ENCODE results near the gene SERP1.

Gene SERP1

DNA sequence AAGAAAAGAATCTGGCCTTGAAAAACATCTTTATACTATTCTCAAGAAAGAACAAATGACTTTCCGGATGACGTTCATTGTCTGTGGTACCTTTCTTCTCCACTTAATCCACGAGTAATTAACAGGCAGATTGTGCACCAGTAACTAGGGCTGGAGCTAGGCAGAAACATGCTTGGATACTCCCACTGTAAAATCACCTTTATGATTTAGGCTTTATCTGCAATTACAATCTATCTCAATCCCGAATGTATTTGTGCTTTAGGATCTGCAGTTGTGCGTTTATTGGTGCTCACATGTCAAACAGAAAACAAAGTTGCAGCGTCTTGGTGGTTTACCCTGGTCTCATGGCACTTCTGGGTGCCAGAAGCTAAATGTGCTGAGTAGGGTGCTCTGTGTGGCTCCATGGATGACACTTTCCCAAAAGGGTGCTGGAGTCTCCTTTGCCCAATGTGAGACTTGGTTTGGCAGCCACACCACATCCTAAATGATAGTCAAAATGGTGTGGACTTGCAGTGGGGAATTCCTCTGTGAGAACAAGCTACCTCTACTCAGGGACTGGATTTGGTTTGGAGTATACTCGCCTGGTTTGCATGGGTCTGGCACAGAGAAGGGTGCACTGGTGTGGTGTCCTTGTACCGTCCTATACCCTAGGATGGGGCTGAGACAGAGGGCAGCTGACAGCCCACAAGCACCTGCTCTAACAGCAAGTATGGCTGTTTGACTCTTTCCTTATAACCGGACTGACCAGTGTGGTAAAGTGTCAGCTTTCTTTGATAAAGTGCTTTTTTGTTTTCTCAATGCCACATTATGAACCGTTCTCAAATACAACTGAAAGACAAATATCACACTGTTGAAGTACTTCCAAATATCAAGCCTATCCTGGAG, 7.7 kb downstream of the SERP1 start:
- DNase-seq (ENCODE audit: low spot score): no peak
- TF ChIP-seq, protein P1, sequence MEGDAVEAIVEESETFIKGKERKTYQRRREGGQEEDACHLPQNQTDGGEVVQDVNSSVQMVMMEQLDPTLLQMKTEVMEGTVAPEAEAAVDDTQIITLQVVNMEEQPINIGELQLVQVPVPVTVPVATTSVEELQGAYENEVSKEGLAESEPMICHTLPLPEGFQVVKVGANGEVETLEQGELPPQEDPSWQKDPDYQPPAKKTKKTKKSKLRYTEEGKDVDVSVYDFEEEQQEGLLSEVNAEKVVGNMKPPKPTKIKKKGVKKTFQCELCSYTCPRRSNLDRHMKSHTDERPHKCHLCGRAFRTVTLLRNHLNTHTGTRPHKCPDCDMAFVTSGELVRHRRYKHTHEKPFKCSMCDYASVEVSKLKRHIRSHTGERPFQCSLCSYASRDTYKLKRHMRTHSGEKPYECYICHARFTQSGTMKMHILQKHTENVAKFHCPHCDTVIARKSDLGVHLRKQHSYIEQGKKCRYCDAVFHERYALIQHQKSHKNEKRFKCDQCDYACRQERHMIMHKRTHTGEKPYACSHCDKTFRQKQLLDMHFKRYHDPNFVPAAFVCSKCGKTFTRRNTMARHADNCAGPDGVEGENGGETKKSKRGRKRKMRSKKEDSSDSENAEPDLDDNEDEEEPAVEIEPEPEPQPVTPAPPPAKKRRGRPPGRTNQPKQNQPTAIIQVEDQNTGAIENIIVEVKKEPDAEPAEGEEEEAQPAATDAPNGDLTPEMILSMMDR (IDR thresholded peaks at IDR 0.05; ENCODE audit: extremely low read depth, missing control alignments): no peak

DNA sequence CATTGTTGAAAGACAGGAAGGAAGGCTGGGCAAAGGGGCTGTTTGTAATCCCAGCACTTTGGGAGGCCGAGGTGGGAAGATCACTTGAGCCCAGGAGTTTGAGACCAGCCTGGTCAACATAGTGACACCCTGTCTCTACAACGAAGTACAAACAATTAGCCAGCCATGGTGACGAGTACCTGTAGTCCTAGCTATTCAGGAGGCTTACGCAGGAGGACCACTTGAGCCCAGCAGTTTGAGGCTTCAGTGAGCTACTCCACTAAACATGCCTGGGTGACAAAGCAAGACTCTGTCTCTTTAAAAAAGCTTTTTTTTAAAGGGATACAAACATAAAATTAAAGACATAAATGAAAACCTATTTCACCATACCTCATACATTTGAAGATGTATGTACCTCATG, 11.1 kb downstream of the SERP1 start:
- TF ChIP-seq, protein P1 (IDR thresholded peaks at IDR 0.05; ENCODE audit: extremely low read depth, missing control alignments): no peak
- no peak for DNase-seq (ENCODE audit: low spot score)

DNA sequence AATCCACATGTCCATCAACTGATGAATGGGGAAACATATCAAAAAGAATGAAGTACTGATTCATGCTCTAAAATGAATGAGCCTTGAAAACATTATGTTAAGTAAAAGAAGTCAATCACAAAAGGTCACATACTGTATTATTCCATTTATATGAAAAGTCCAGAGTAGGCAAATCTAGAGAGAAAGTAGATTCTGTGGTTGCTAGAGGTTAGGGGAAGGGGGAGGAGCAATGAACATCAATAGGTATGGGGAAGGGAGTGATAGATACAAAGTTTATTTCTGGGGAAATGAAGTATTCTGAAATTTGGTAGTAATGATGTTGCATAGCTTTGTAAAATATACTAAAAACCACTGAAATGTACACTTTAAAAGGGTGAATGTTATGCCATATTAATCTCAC, 14.5 kb downstream of the SERP1 start:
- no peak for DNase-seq (ENCODE audit: low spot score)
- TF ChIP-seq, protein P1 (IDR thresholded peaks at IDR 0.05; ENCODE audit: extremely low read depth, missing control alignments): no peak

DNA sequence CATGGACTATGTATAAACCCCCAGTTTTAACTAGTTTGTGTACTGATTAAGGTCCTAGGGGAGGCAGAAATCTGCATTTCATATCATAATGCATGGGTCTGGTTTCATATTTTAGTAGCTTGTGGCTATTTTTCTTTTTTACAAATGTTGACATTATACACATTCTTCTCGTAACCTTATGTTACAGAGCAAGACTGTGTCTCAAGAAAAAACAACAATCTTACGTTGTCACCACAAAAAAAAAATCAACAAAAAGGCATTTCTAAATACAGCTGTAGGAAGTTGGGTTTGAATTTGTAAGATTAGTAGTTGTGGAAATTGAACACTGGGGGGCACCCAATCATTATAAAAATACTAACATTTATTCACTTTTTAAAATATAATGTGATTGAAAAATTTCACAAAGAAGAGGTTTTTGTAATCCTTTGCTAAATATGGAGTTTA, 17.9 kb downstream of the SERP1 start:
- DNase-seq (ENCODE audit: low spot score): peak; percentile 28
- TF ChIP-seq, protein P1 (IDR thresholded peaks at IDR 0.05; ENCODE audit: extremely low read depth, missing control alignments): no peak

DNA sequence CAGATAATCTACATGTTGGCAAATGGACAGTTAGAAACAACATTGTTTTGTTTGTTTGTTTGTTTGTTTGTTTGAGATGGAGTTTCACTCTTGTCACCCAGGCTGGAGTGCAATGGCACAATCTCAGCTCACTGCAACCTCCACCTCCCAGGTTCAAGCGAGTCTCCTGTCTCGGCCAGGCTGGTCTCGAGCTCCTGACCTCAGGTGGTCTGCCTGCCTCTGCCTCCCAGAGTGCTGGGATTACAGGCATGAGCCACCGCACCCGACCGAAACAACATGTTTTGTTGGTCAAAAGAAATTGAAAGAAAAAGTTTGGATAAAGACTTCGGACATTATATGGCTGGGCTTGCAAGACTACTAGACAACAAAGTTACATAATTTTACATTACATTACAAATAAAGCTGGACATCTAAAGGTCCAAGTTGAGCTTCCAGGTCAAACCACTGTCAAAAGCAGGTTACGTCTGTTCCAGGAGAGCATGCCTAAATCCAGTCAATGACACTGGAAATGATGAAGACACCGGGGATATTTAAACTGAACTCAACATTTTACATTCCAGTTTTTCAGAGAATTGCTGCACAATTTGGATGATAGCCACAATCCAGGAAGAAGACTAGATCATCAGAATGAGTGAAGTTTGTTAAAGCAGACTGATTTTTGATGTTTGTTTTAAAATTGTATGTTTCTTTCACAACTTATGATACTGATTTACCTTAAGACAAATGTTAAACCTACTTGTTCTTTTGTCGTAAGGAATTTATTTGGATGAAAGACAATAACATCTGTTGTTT, 18.6 kb downstream of the SERP1 start:
- TF ChIP-seq, protein P1 (IDR thresholded peaks at IDR 0.05; ENCODE audit: extremely low read depth, missing control alignments): no peak
- DNase-seq (ENCODE audit: low spot score): no peak

DNA sequence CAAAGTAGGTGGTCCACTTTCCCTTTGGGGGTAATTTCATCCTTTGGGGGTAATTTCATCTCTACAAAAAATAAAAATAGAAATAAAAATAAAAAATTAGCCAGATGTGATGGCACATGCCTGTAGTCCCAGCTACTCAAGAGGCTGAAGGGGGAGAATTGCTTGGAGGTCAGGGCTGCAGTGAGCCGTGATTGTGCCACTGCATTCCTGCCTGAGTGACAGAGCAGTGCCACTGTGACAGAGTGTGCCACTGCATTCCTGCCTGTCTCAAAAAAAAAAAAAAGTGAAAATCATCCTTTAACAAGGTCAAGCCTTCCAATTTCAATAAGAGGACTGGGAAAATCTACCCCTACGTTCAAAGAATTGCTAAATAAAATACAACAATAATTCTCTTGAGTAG, 22.8 kb downstream of the SERP1 start:
- no peak for DNase-seq (ENCODE audit: low spot score)
- TF ChIP-seq, protein P1 (IDR thresholded peaks at IDR 0.05; ENCODE audit: extremely low read depth, missing control alignments): no peak

DNA sequence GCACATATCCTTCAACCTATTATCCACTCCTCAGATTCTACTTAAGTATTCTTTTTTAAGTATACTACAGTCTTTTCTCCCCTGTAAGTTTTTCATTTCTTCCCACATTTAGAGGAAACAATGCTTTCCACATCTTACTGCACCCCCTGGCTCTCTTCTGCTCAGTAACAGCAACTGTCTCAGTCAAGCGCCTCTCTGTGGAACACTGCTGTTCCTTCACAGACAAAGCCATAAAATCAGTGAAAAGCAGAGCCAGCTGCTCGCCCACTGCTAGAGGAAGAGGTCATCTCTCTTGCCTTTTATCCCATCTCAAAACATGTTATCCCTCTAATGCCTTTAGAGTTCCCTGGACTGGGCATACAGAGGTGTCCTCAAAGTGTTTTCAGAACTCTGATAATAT, 24.8 kb downstream of the SERP1 start:
- DNase-seq (ENCODE audit: low spot score): no peak
- TF ChIP-seq, protein P1 (IDR thresholded peaks at IDR 0.05; ENCODE audit: extremely low read depth, missing control alignments): no peak

All from GM20000 (cell line).